GM12801 (cell line): ENCODE measurements around the gene TUBB2B.

Source experiments
- TF ChIP-seq, protein P1 (sequence below): IDR thresholded peaks from one replicate; pipeline ENCODE4 v1.5.1; 2011; ENCODE audit warnings: control low read depth; ENCODE audit not compliant: insufficient read length; ENCODE audit errors: extremely low read depth

Gene TUBB2B

DNA sequence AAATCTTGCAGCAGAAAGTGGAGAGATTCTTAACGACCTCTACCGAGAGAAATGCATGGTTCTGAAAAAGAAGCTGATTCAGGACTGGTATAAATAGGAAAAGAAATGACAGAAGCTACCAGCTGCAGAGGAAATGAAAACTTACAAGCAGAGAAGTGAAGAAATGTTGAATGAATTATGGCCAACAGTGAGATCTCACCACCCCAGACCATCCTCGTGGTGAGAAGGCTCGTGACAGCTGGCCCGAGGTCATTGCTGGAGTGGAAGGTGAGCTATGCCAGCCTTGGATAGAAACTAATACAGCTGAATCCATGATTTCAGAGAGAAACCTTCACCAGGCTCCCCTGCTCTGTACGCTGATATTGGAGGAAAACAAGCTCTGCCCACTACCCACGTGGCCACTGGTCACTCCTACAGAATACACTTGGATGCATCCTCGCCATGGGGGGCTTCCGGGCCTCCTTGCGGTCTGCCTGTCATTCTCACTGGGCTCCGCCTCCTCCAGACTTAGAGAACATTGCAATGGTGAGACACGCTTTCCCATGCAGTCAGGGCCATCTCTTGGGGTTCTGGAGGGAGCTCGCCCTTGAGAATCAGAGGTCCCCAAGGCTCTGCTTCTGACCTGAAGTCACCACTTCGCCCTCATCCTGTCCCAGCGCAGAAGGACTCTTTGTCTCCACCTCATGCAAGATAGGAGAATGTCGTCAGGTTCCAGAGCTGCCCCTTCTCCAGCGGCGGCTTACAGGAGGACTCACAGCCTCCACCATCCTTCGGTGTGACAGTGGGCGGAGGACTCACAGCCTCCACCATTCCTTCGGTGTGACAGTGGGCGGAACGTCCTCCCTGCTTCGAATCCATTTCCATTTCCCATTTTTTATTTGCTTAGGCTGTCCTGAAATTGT, 10.6 kb upstream of the TUBB2B start:
- TF ChIP-seq, protein P1, sequence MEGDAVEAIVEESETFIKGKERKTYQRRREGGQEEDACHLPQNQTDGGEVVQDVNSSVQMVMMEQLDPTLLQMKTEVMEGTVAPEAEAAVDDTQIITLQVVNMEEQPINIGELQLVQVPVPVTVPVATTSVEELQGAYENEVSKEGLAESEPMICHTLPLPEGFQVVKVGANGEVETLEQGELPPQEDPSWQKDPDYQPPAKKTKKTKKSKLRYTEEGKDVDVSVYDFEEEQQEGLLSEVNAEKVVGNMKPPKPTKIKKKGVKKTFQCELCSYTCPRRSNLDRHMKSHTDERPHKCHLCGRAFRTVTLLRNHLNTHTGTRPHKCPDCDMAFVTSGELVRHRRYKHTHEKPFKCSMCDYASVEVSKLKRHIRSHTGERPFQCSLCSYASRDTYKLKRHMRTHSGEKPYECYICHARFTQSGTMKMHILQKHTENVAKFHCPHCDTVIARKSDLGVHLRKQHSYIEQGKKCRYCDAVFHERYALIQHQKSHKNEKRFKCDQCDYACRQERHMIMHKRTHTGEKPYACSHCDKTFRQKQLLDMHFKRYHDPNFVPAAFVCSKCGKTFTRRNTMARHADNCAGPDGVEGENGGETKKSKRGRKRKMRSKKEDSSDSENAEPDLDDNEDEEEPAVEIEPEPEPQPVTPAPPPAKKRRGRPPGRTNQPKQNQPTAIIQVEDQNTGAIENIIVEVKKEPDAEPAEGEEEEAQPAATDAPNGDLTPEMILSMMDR = no peak

DNA sequence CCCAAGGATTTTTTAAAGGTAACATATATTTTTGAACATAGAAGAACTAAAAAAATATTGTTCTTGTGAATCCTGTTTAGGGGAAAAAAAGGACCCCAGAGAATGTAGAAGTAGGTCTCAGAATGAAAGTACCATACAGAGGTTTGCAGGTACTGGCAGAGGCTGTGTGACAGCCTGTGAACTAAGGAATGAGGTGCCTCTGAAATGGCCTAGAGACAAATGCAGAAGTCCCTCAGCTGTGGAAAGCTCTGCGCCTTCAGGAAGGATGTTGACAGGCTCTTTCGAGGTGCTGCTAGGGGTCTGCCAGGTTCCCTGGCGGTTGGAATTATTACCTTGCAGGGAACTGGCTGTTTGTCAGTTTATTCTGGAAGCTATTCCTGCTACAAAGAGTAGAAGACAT, 8.6 kb upstream of the TUBB2B start:
- TF ChIP-seq, protein P1 = no peak

DNA sequence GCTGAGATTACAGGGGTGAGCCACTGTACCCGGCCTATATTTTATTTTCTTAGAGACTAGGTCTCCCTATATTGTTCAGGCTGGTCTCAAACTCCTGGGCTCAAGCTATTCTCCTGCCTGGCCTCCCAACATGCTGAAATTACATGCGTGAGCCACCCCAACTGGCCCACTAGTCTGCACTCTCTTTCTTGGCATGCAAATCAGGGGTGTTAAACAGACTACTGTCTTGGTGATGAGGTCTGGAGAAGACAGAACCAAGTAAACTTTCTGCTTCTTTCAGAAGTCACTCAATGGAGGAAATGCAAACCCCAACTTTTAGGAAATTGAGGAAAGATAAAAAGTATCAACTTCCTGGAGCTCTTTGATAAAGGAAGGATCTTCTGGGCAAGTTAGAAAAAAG, 8.0 kb upstream of the TUBB2B start:
- TF ChIP-seq, protein P1 = no peak

DNA sequence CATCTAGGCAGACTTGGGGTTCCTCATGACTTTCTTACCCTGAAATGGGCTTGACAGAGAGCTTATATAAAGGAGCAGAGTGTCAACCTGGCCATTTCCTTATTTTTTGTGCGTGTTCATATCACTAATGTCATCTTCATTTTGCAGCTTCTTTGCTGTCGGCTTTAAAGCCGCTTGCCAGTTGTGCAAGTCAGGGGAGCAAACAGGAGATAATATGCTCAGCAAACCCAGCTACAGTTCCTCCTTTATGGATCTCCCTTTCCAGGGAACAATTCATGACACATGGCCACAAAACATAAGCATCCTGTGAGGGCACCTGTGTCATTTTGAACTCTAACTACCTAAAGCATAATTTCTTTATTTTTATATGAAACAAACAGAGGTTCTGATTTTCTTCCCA, 6.5 kb upstream of the TUBB2B start:
- TF ChIP-seq, protein P1 = no peak

DNA sequence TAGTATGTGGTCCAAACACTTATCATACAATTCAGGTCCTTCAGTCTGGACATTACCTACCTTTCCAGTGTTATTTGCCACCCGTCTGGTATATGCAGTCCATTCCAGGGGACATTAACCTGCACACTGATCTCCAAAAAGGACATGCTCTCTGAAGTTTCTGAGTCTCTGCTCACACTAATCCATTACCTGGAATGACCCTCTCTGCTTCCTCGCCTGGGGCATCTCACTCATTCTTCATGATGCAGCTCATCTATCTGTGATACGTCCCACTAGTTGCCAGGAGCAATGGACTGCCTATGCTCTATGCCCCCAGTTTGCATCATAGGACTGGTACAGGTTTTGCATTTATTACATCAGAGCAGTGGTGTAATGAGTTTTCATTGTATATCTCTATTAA, 5.9 kb upstream of the TUBB2B start:
- TF ChIP-seq, protein P1 = no peak

DNA sequence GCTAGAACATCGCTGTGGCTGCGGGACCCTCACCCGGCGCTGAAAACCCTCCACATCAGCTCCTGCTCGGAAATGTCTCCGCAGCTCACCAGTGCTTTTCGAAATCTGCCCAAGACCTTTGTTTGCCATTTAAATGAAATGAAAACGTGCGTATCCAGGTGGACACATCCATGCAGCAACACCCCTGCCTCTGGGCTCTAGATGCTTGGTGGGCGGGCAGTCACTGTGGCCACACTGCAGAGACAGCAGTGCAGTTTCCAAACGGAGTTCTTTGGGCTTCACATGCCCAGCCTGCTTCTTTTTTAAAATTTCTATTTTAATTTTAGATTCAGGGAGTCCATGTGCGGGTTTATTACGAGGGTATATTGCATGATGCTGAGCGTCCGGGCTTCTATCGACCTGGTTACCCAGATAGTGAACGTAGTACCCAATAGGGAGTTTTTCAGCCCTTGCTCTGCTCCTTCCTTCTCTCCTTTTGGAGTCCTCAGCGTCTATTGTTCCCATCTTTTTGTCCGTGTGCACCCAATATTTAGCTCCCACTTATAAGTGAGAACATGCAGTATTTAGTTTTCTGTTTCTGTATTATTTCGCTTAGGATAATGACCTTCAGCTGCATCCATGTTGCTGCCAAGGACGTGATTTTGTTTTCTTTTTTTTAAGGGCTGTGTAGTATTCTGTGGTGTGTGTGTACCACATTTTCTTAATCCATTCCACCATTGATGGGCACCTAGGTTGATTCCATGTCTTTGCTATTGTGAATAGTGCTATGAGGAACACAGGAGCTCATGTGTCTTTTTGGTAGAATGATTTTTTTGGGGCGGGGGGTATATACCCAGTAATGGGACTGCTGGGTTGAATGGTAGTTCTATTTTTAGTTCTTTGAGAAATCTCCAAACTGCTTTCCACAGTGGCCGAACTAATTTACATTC, 4.8 kb upstream of the TUBB2B start:
- TF ChIP-seq, protein P1 = no peak
